NB4 (cell line): ENCODE results near the gene TMEM11.

ENCODE experiments used
- DNase-seq: peaks from one replicate; pipeline ENCODE4 v3.0.0; 2010; ENCODE audit warnings: low read depth
- H3K4me3 ChIP-seq: one replicate; pipeline ENCODE4 v1.5.1; 2011; ENCODE audit warnings: mild to moderate bottlenecking, low read depth, low read length, moderate library complexity
- CTCF ChIP-seq: IDR thresholded peaks from one replicate; pipeline ENCODE4 v1.5.1; 2012; ENCODE audit warnings: low read depth, low read length
- MAX ChIP-seq: IDR thresholded peaks from 2 replicates; pipeline ENCODE4 v1.6.1; 2011; ENCODE audit warnings: low read depth, low read length
- MYC ChIP-seq: IDR thresholded peaks from 2 replicates; pipeline ENCODE4 v1.6.1; 2011; ENCODE audit warnings: low read depth, low read length
- POLR2A ChIP-seq: IDR thresholded peaks from 2 replicates; pipeline ENCODE4 v1.6.1; 2011; ENCODE audit warnings: mild to moderate bottlenecking; ENCODE audit not compliant: insufficient read length; ENCODE audit errors: extremely low read depth

The TMEM11 gene

GRCh38 chr17:21214015-21214776 lies at the start of gene TMEM11:
TSS of gene TMEM11 (minus strand) at chr17:21214161. CDS start at chr17:21214152, 9 bp downstream.
- peak within 1 kb of the TSS; percentile 99 for H3K4me3 ChIP-seq
- DNase-seq = peak; percentile 99
- peak; percentile 31 for TF ChIP-seq MYC
- TF ChIP-seq MAX = peak; percentile 50; the same call in 1 of the 2 replicates
- peak; percentile 80 for TF ChIP-seq POLR2A
- TF ChIP-seq CTCF = no peak

GRCh38 chr17:21263376-21263775 lies 49.4 kb upstream of the TMEM11 start:
- no peak for DNase-seq

GRCh38 chr17:21262259-21262993 lies 48.5 kb upstream of the TMEM11 start:
- TF ChIP-seq POLR2A = no peak
- no peak for TF ChIP-seq CTCF
- TF ChIP-seq MAX = no peak
- TF ChIP-seq MYC = no peak
- H3K4me3 ChIP-seq = no peak overlapping the region
- DNase-seq = no peak

More at GRCh38 chr17:21263376-21263775, 49.4 kb upstream of the TMEM11 start:
- TF ChIP-seq MYC (no peak), POLR2A (no peak), MAX (no peak), CTCF (no peak)
- no peak overlapping the region for H3K4me3 ChIP-seq

- TF ChIP-seq POLR2A (no peak), CTCF (no peak), MAX (no peak), MYC (no peak)
- no peak overlapping the region for H3K4me3 ChIP-seq
- DNase-seq = no peak
Observed at GRCh38 chr17:21258593-21258992, 44.6 kb upstream of the TMEM11 start.

GRCh38 chr17:21253646-21254441 lies 39.9 kb upstream of the TMEM11 start:
- TF ChIP-seq CTCF (no peak), POLR2A (no peak), MYC (no peak), MAX (no peak)
- H3K4me3 ChIP-seq = peak overlapping the region; percentile 61
- DNase-seq = no peak
